GM10248 (cell line): Measurements from ENCODE around the gene NUDCD3.

Experiments used
- CTCF ChIA-PET: fragments of 300-600 bp; sonication (Branson Sonifier 250); formaldehyde crosslinking; extraction: SDS; loops from one replicate; lab custom pipeline; 2021; ENCODE audit warnings: antibody characterized with exemption; lab: Yijun Ruan, JAX
- POLR2A ChIA-PET: fragments of 350-650 bp; sonication (Branson Sonifier 250); formaldehyde crosslinking; extraction: SDS; loops from one replicate; lab custom pipeline; 2020; ENCODE audit warnings: antibody characterized with exemption; lab: Yijun Ruan, JAX
- DNase-seq: peaks from one replicate; pipeline ENCODE4 v3.0.0; 2012; ENCODE audit errors: extremely low spot score
- CTCF ChIP-seq: IDR thresholded peaks from 2 replicates; pipeline ENCODE4 v1.5.1; 2012; ENCODE audit warnings: mild to moderate bottlenecking, low read depth; ENCODE audit errors: extremely low read depth, missing control alignments, control extremely low read depth

NUDCD3 gene

GRCh38 chr7:44386139-44386913 is 104.1 kb downstream of the NUDCD3 start:
- no peak for DNase-seq
- CTCF ChIA-PET, result no interaction called here
- TF ChIP-seq CTCF, result no peak
- POLR2A ChIA-PET, result no interaction called here

- ChIA-PET CTCF (no interaction called here), POLR2A (no interaction called here)
- DNase-seq, result no peak
- no peak for TF ChIP-seq CTCF
Measured at GRCh38 chr7:44385434-44386138, 104.9 kb downstream of the NUDCD3 start.

GRCh38 chr7:44384586-44385433 is 105.6 kb downstream of the NUDCD3 start:
- ChIA-PET POLR2A (no interaction called here), CTCF (no interaction called here)

GRCh38 chr7:44383566-44383965 is 106.9 kb downstream of the NUDCD3 start:
- CTCF ChIA-PET, result interaction anchor here (0.7 kb wide), 1 partner anchor 143 kb away, joined by 3 read pairs; no protein-coding TSS in a partner anchor
- TF ChIP-seq CTCF, result no peak
- POLR2A ChIA-PET, result no interaction called here

More at GRCh38 chr7:44384586-44385433, 105.6 kb downstream of the NUDCD3 start:
- TF ChIP-seq CTCF, result no peak
- no peak for DNase-seq

GRCh38 chr7:44382459-44383265 is 107.8 kb downstream of the NUDCD3 start:
- CTCF ChIA-PET, result no interaction called here

More at GRCh38 chr7:44383566-44383965, 106.9 kb downstream of the NUDCD3 start:
- DNase-seq, result no peak

More at GRCh38 chr7:44382459-44383265, 107.8 kb downstream of the NUDCD3 start:
- POLR2A ChIA-PET, result no interaction called here
- no peak for TF ChIP-seq CTCF
- no peak for DNase-seq
